ENCODE measurements around the gene ME1.

GRCh38 chr6:83368577-83368976 lies 62.3 kb downstream of the ME1 start:
- TF ChIP-seq EZH2phosphoT487 (IDR thresholded peaks at IDR 0.05; ENCODE audit: low read depth, severe bottlenecking, unreplicated experiment) (no peak), CTCF (IDR thresholded peaks at IDR 0.05; ENCODE audit: poor library complexity) (no peak), EZH2 (IDR thresholded peaks at IDR 0.05; ENCODE audit: borderline replicate concordance) (no peak)
